Measurements from ENCODE around the gene KLHDC3.

- TF ChIP-seq, protein P1, sequence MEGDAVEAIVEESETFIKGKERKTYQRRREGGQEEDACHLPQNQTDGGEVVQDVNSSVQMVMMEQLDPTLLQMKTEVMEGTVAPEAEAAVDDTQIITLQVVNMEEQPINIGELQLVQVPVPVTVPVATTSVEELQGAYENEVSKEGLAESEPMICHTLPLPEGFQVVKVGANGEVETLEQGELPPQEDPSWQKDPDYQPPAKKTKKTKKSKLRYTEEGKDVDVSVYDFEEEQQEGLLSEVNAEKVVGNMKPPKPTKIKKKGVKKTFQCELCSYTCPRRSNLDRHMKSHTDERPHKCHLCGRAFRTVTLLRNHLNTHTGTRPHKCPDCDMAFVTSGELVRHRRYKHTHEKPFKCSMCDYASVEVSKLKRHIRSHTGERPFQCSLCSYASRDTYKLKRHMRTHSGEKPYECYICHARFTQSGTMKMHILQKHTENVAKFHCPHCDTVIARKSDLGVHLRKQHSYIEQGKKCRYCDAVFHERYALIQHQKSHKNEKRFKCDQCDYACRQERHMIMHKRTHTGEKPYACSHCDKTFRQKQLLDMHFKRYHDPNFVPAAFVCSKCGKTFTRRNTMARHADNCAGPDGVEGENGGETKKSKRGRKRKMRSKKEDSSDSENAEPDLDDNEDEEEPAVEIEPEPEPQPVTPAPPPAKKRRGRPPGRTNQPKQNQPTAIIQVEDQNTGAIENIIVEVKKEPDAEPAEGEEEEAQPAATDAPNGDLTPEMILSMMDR (conservative IDR thresholded peaks at IDR 0.05 in 1 of 2, IDR thresholded peaks at IDR 0.05 in 1 of 2; ENCODE audit: extremely low read depth in 1 of 2, insufficient read depth in 1 of 2, low read depth in 1 of 2, low read length in 2 of 2), result no peak
- no peak for TF ChIP-seq EZH2 (IDR thresholded peaks at IDR 0.05; ENCODE audit: borderline replicate concordance, low read length)
These were observed 32.2 kb upstream of the KLHDC3 start for GRCh38 chr6:42981836-42982235.
